EH (cell line): ENCODE results near the gene RACK1.
"Not testable (repeated sequence)": the region's sequence is repeated elsewhere in the genome, so short reads cannot be mapped to it uniquely, and the experiment has no call there.

Experiments used
- DNase-seq: peaks from one replicate; pipeline ENCODE4 v3.0.0-alpha.2; 2015; ENCODE audit warnings: low read depth

RACK1 gene

GRCh38 chr5:181214249-181214648 is 29.5 kb downstream of the RACK1 start:
- not testable (repeated sequence) for DNase-seq

- DNase-seq, result no peak
These were observed 30.8 kb downstream of the RACK1 start for GRCh38 chr5:181212934-181213333.

- DNase-seq, result no peak
These were observed 31.6 kb downstream of the RACK1 start for GRCh38 chr5:181212080-181212479.

- no peak for DNase-seq
These were observed 32.5 kb downstream of the RACK1 start for GRCh38 chr5:181211208-181211607.

GRCh38 chr5:181210698-181211097 is 33.0 kb downstream of the RACK1 start:
- not testable (repeated sequence) for DNase-seq

- DNase-seq, result not testable (repeated sequence)
These were observed 33.6 kb downstream of the RACK1 start for GRCh38 chr5:181210148-181210547.

GRCh38 chr5:181209006-181209405 is 34.7 kb downstream of the RACK1 start:
- not testable (repeated sequence) for DNase-seq

GRCh38 chr5:181207960-181208253 is 35.8 kb downstream of the RACK1 start:
- no peak for DNase-seq

- peak; percentile 97 for DNase-seq
These were observed 36.3 kb downstream of the RACK1 start for GRCh38 chr5:181207214-181207959.

- DNase-seq, result no peak
These were observed 37.7 kb downstream of the RACK1 start for GRCh38 chr5:181205761-181206649.

GRCh38 chr5:181204826-181205760 is 38.6 kb downstream of the RACK1 start, which contains the start of gene TRIM7:
Gene TRIM7 (minus strand): TSS chr5:181205196. CDS start chr5:181205110, 86 bp downstream.
- DNase-seq, result peak; percentile 71

- peak; percentile 58 for DNase-seq
These were observed 39.4 kb downstream of the RACK1 start for GRCh38 chr5:181204113-181204825.

- DNase-seq, result peak; percentile 53
These were observed 40.0 kb downstream of the RACK1 start for GRCh38 chr5:181203777-181204112.

GRCh38 chr5:181203093-181203711 is 40.5 kb downstream of the RACK1 start:
- peak; percentile 19 for DNase-seq

GRCh38 chr5:181200816-181201215 is 42.9 kb downstream of the RACK1 start:
- DNase-seq, result no peak

- no peak for DNase-seq
These were observed 43.6 kb downstream of the RACK1 start for GRCh38 chr5:181199881-181200638.

- DNase-seq, result no peak
These were observed 44.7 kb downstream of the RACK1 start for GRCh38 chr5:181198905-181199519.

- DNase-seq, result no peak
These were observed 45.5 kb downstream of the RACK1 start for GRCh38 chr5:181198106-181198685.

GRCh38 chr5:181197326-181197951 is 46.3 kb downstream of the RACK1 start:
- peak; percentile 34 for DNase-seq
